WI38 (cell line): ENCODE data around the gene CLDN16.

Experiments
- H3K4me3 ChIP-seq: 2 replicates; pipeline ENCODE4 v1.5.1; 2011; ENCODE audit warnings: low read depth, mild to moderate bottlenecking, control low read depth, low read length
- CTCF ChIP-seq: IDR thresholded peaks from 2 replicates; pipeline ENCODE4 v1.5.1; 2012; ENCODE audit warnings: low read depth, mild to moderate bottlenecking, control low read depth, low read length

The CLDN16 gene

GRCh38 chr3:190375671-190376070 is 12.3 kb upstream of the CLDN16 start:
- no peak overlapping the region for H3K4me3 ChIP-seq
- TF ChIP-seq CTCF, result no peak

- H3K4me3 ChIP-seq, result no peak overlapping the region
- TF ChIP-seq CTCF, result no peak
These were observed 9.6 kb upstream of the CLDN16 start for GRCh38 chr3:190378240-190378891.

GRCh38 chr3:190380184-190380583 is 7.8 kb upstream of the CLDN16 start:
- no peak for TF ChIP-seq CTCF
- H3K4me3 ChIP-seq, result no peak overlapping the region

- TF ChIP-seq CTCF, result no peak
- H3K4me3 ChIP-seq, result no peak overlapping the region
These were observed 6.5 kb upstream of the CLDN16 start for GRCh38 chr3:190381441-190381840.

GRCh38 chr3:190382082-190382481 is 5.9 kb upstream of the CLDN16 start:
- TF ChIP-seq CTCF, result no peak
- H3K4me3 ChIP-seq, result no peak overlapping the region

- TF ChIP-seq CTCF, result peak; percentile 29; the same call in 1 of the 2 replicates
- H3K4me3 ChIP-seq, result no peak overlapping the region
These were observed 3.6 kb upstream of the CLDN16 start for GRCh38 chr3:190384309-190384756.

GRCh38 chr3:190385731-190386688 is 2.0 kb upstream of the CLDN16 start:
- no peak for TF ChIP-seq CTCF
- peak overlapping the region; percentile 8; the same call in 1 of the 2 replicates for H3K4me3 ChIP-seq
